Neuronal stem cell (in vitro differentiated cells): ENCODE results near the gene CADPS.

Source experiments
- DNase-seq: peaks from one replicate; pipeline ENCODE4 v3.0.0-alpha.2; 2013; ENCODE audit warnings: low spot score
- H2AFZ ChIP-seq: one replicate; pipeline ENCODE4 v1.6.1; 2013; ENCODE audit warnings: mild to moderate bottlenecking, low read length, inconsistent platforms
- H2AK5ac ChIP-seq: 2 replicates; pipeline ENCODE4 v1.6.1; 2013; ENCODE audit warnings: low read depth, mild to moderate bottlenecking, inconsistent platforms, low read length, moderate library complexity, mixed read lengths
- H2BK120ac ChIP-seq: 2 replicates; pipeline ENCODE4 v1.6.1; 2013; ENCODE audit warnings: low read depth, mild to moderate bottlenecking, inconsistent platforms, low read length, moderate library complexity, mixed read lengths
- H2BK12ac ChIP-seq: one replicate; pipeline ENCODE4 v1.6.1; 2013; ENCODE audit warnings: low read length, inconsistent platforms
- H2BK15ac ChIP-seq: 2 replicates; pipeline ENCODE4 v1.6.1; 2013; ENCODE audit warnings: mild to moderate bottlenecking, low read length, inconsistent platforms, mixed read lengths
- H2BK5ac ChIP-seq: one replicate; pipeline ENCODE4 v1.6.1; 2013; ENCODE audit warnings: inconsistent platforms, mild to moderate bottlenecking, low read length, moderate library complexity
- H3K14ac ChIP-seq: one replicate; pipeline ENCODE4 v1.6.1; 2013; ENCODE audit warnings: low read length, inconsistent platforms
- H3K18ac ChIP-seq: 2 replicates; pipeline ENCODE4 v1.6.1; 2013; ENCODE audit warnings: low read length, inconsistent platforms
- H3K23ac ChIP-seq: 2 replicates; pipeline ENCODE4 v1.6.1; 2013; ENCODE audit warnings: low read depth, mild to moderate bottlenecking, mixed read lengths, low read length, inconsistent platforms; ENCODE audit not compliant: poor library complexity
- H3K27ac ChIP-seq: replicated peaks from 3 replicates; pipeline ENCODE4 v1.5.1; 2013; ENCODE audit warnings: low read length, inconsistent platforms
- H3K27me3 ChIP-seq, 3 experiments: 2 replicates each; pipeline ENCODE4 v1.6.1; 2013; ENCODE audit warnings: low read length in 3 of 3, mild to moderate bottlenecking in 2 of 3, inconsistent platforms in 1 of 3, low read depth in 1 of 3, mixed read lengths in 1 of 3, moderate library complexity in 1 of 3; ENCODE audit not compliant: control insufficient read depth in 3 of 3, insufficient read depth in 3 of 3
- H3K36me3 ChIP-seq, 2 donors: replicated peaks in 1 of 2; 2 replicates each; pipeline ENCODE4 v1.6.1; 2013; ENCODE audit warnings: low read length in 2 of 2; ENCODE audit not compliant: control insufficient read depth in 2 of 2, insufficient read depth in 2 of 2
- H3K4ac ChIP-seq: 2 replicates; pipeline ENCODE4 v1.6.1; 2013; ENCODE audit warnings: inconsistent platforms, mild to moderate bottlenecking, low read length, moderate library complexity
- H3K4me1 ChIP-seq, 2 donors: 1 replicate in 1 of 2; 2 replicates in 1 of 2; pipeline ENCODE4 v1.6.1; 2013; ENCODE audit warnings: low read length in 2 of 2, low read depth in 1 of 2; ENCODE audit not compliant: control insufficient read depth in 2 of 2, insufficient read depth in 1 of 2
- H3K4me2 ChIP-seq: one replicate; pipeline ENCODE4 v1.6.1; 2013; ENCODE audit warnings: mild to moderate bottlenecking, low read length, inconsistent platforms; ENCODE audit not compliant: insufficient read depth, poor library complexity, severe bottlenecking
- H3K4me3 ChIP-seq, 2 donors: 2 replicates each; pipeline ENCODE4 v1.5.1; 2013; ENCODE audit warnings: low read length in 2 of 2, mild to moderate bottlenecking in 2 of 2, inconsistent platforms in 1 of 2, moderate library complexity in 1 of 2
- H3K79me1 ChIP-seq: one replicate; pipeline ENCODE4 v1.6.1; 2013; ENCODE audit warnings: low read depth, mild to moderate bottlenecking, inconsistent platforms, low read length, moderate library complexity
- H3K9ac ChIP-seq: one replicate; pipeline ENCODE4 v1.6.1; 2013; ENCODE audit warnings: mild to moderate bottlenecking, low read depth, low read length, inconsistent platforms; ENCODE audit not compliant: poor library complexity
- H3K9me3 ChIP-seq, 2 donors: replicated peaks in 1 of 2; 2 replicates each; pipeline versions ENCODE3 to v1.6.1; 2013; ENCODE audit warnings: low read length in 2 of 2, mild to moderate bottlenecking in 2 of 2, inconsistent platforms in 1 of 2, low read depth in 1 of 2, mixed read lengths in 1 of 2, moderate library complexity in 1 of 2; ENCODE audit not compliant: control insufficient read depth in 2 of 2, insufficient read depth in 1 of 2
- H4K8ac ChIP-seq: one replicate; pipeline ENCODE4 v1.6.1; 2013; ENCODE audit warnings: low read depth, mild to moderate bottlenecking, inconsistent platforms, low read length, moderate library complexity
- H4K91ac ChIP-seq: one replicate; pipeline ENCODE4 v1.6.1; 2013; ENCODE audit warnings: low read length, low read depth, mild to moderate bottlenecking, inconsistent platforms; ENCODE audit not compliant: poor library complexity
- WGBS, 2 donors: extraction: QIAGEN DNeasy Blood & Tissue Kit; methylation state at CpG; one replicate each; pipeline ENCODE4 v1.1.7; 2013; ENCODE audit warnings: missing lambda C conversion rate in 2 of 2, mixed read lengths in 1 of 2; ENCODE audit not compliant: insufficient read length in 2 of 2, insufficient replicate concordance in 1 of 2; ENCODE audit errors: extremely low coverage in 2 of 2; 5-methylcytosine and 5-hydroxymethylcytosine counted together

CADPS gene

DNA sequence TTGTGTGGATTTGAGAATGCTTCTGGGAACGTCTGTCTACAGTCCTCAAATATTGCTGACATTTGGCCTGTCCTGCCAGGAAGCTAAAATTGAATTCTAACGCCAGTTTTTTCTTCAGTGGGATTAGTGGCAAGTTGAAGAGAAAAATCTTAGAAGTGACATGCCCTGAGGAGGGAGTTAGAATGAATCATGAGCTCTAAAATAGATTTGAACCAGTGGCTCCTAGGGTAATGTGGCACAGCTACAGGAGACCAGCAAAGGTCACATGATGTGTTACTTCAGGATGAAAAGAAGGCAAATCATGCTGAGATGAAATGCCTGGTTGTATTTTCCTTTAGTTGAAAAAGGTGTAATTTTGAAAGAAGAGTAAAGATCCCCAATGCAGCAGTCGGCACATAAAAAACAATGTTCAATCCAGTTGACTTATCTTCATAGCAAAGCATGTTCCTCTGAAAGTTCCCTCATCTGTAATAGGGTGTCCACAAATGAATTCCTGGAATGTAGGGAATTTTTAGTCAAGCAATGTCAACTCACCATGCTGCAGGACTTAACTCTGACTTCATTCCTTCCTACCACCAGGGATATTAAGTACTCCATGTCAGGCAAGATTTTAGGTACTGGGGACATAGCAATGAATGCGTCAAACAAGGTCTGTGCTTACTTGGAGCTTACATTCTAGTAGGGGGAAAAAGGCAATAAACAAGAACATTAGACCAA is 171.6 kb downstream of the CADPS start:
- no peaks in the 10 kb centered on the region for H3K27me3 ChIP-seq

GRCh38 chr3:62700357-62700756 is 174.9 kb downstream of the CADPS start:
- no peak overlapping the region for H2BK12ac ChIP-seq

More for the DNA sequence above, 171.6 kb downstream of the CADPS start:
- no peak overlapping the region for H3K4me3 ChIP-seq
- no peak overlapping the region for H2BK12ac ChIP-seq
- no peak overlapping the region for H2BK5ac ChIP-seq
- H3K36me3 ChIP-seq = no peaks in the 10 kb centered on the region
- H2AK5ac ChIP-seq = no peak overlapping the region
- no peak overlapping the region for H3K4ac ChIP-seq
- H3K4me1 ChIP-seq = peaks cover 0 to 14% of the 10 kb centered on the region in 2 donors
- no peak overlapping the region for H4K8ac ChIP-seq
- no peak overlapping the region for H4K91ac ChIP-seq
- no peak overlapping the region for H3K27ac ChIP-seq
- no peaks in the 10 kb centered on the region for H3K9me3 ChIP-seq
- WGBS, 2 donors = no CpG with 5 or more reads among the region's 4 CpGs
- no peak overlapping the region for H3K18ac ChIP-seq
- DNase-seq = no peak
- no peaks in the 10 kb centered on the region for H3K79me1 ChIP-seq
- no peak overlapping the region for H3K14ac ChIP-seq
- H3K4me2 ChIP-seq = no peak overlapping the region
- H2BK15ac ChIP-seq = no peak overlapping the region
- no peak overlapping the region for H2BK120ac ChIP-seq
- no peak overlapping the region for H2AFZ ChIP-seq
- H3K23ac ChIP-seq = no peak overlapping the region
- no peak overlapping the region for H3K9ac ChIP-seq

DNA sequence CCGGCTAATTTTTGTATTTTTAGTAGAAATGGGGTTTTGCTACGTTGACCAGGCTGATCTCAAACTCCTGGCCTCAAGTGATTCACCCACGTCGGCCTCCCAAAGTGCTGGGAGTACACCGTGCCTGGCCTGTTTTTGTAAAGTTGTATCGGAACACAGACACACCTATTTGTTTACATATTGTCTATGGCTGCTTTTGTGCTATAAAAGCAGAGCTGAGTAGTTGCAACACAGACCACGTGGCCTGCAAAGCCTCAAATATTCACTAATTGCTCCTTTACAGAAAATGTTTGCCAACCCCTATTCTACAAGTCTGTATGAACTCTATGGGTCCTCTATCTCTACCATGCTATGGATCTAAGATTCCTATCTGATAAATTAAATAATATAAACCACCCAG is 175.5 kb downstream of the CADPS start:
- H2BK5ac ChIP-seq = no peak overlapping the region
- H3K9ac ChIP-seq = no peak overlapping the region
- DNase-seq = no peak
- no peak overlapping the region for H3K27ac ChIP-seq
- peaks cover 0 to 9% of the 10 kb centered on the region in 2 donors for H3K4me1 ChIP-seq
- no peak overlapping the region for H3K4me3 ChIP-seq
- H2BK15ac ChIP-seq = no peak overlapping the region
- no peak overlapping the region for H2BK120ac ChIP-seq
- H2AFZ ChIP-seq = no peak overlapping the region
- H3K4ac ChIP-seq = no peak overlapping the region
- H3K36me3 ChIP-seq = no peaks in the 10 kb centered on the region
- H4K8ac ChIP-seq = no peak overlapping the region
- no CpG with 5 or more reads among the region's 7 CpGs for WGBS, 2 donors
- no peak overlapping the region for H3K18ac ChIP-seq
- no peak overlapping the region for H3K23ac ChIP-seq
- H3K9me3 ChIP-seq = no peaks in the 10 kb centered on the region
- no peak overlapping the region for H4K91ac ChIP-seq
- no peak overlapping the region for H2BK12ac ChIP-seq
- no peak overlapping the region for H3K4me2 ChIP-seq
- H2AK5ac ChIP-seq = no peak overlapping the region
- no peaks in the 10 kb centered on the region for H3K27me3 ChIP-seq
- H3K14ac ChIP-seq = no peak overlapping the region
- H3K79me1 ChIP-seq = no peaks in the 10 kb centered on the region

More at GRCh38 chr3:62700357-62700756, 174.9 kb downstream of the CADPS start:
- H3K4me3 ChIP-seq = no peak overlapping the region
- H3K36me3 ChIP-seq = no peaks in the 10 kb centered on the region
- no peak overlapping the region for H3K27ac ChIP-seq
- peaks cover 0 to 9% of the 10 kb centered on the region in 2 donors for H3K4me1 ChIP-seq
- no peak overlapping the region for H2AK5ac ChIP-seq
- H3K27me3 ChIP-seq = no peaks in the 10 kb centered on the region
- H3K9me3 ChIP-seq = no peaks in the 10 kb centered on the region
- no peak overlapping the region for H2BK120ac ChIP-seq
- H2BK5ac ChIP-seq = no peak overlapping the region
- no CpG with 5 or more reads among the region's 3 CpGs for WGBS, 2 donors
- no peak overlapping the region for H3K14ac ChIP-seq
- no peak overlapping the region for H3K9ac ChIP-seq
- no peak overlapping the region for H3K4me2 ChIP-seq
- no peak overlapping the region for H4K8ac ChIP-seq
- H3K18ac ChIP-seq = no peak overlapping the region
- H3K79me1 ChIP-seq = no peaks in the 10 kb centered on the region
- DNase-seq = no peak
- H3K4ac ChIP-seq = no peak overlapping the region
- no peak overlapping the region for H4K91ac ChIP-seq
- H2BK15ac ChIP-seq = no peak overlapping the region
- H2AFZ ChIP-seq = no peak overlapping the region
- H3K23ac ChIP-seq = no peak overlapping the region

GRCh38 chr3:62696011-62696410 is 179.2 kb downstream of the CADPS start:
- Histone ChIP-seq H4K8ac (no peak overlapping the region), H4K91ac (no peak overlapping the region), H2BK120ac (no peak overlapping the region), H3K23ac (no peak overlapping the region), H2AK5ac (no peak overlapping the region), H3K4me2 (no peak overlapping the region), H2BK15ac (no peak overlapping the region), H2AFZ (no peak overlapping the region), H3K4ac (no peak overlapping the region), H3K79me1 (no peaks in the 10 kb centered on the region), H3K18ac (no peak overlapping the region), H3K27me3 (no peaks in the 10 kb centered on the region), H3K9me3 (no peaks in the 10 kb centered on the region), H3K4me1 (peaks cover 0 to 2% of the 10 kb centered on the region in 2 donors), H3K9ac (no peak overlapping the region), H2BK12ac (no peak overlapping the region), H3K36me3 (no peaks in the 10 kb centered on the region), H2BK5ac (no peak overlapping the region), H3K27ac (no peak overlapping the region), H3K14ac (no peak overlapping the region), H3K4me3 (peak overlapping the region in 1 of 2 donors; percentile 35)
- no peak for DNase-seq
